HG03064 (cell line): ENCODE data around the gene RBM6.

ENCODE experiments used
- ATAC-seq: cut with Tn5 transposase; IDR thresholded peaks from one replicate; pipeline ENCODE4 v1.9.1; 2021; ENCODE audit warnings: low read depth; ENCODE audit not compliant: unreplicated experiment

RBM6 gene

DNA sequence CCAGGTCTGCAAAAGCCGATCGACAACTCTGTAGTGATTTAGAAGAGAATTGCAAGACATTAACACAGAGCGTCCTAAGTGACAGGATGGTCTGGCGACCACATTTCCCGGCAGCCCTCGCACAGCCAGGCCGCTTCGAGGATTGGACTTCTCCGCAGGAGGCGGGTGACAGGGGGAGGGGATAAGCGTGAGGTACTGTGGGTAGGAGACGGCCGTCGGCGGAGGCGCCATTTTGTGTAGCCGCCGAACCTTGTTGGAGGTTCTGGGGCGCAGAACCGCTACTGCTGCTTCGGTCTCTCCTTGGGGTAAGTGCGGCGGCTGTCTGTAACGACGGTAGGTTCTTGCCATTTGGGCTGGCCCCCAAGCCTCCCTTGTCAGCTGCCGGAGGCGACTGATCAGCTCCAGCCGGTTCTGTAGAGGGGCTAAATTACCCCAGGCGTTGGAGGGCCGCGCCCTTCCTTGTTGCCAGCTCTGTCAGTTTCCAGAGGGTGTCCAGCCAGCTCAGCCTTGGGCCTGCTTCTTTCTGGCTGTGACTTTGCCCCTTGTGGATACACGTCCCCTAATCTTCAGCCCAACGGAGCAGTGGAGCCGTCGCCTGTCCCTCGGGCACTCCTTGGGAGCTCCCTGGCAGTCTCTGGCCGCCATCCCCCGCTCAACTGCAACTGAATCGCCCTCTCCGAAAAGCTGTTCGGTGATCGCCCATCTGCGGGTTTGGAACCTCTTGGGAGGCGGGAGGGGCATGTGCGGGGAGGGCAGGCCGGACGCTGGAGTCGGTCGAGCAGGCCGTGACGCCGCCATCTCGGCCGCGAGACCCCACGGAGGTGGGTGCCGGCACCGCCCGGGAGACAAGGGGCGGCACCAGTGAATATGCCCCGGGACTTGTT lies 149.0 kb downstream of the RBM6 start, which contains the start of gene RBM5:
Gene RBM5 (plus strand): TSS at position 195 of the 884 bp plus-strand sequence. CDS start 1,516 bp downstream, outside the sequence.
- peak; percentile 94 for ATAC-seq

DNA sequence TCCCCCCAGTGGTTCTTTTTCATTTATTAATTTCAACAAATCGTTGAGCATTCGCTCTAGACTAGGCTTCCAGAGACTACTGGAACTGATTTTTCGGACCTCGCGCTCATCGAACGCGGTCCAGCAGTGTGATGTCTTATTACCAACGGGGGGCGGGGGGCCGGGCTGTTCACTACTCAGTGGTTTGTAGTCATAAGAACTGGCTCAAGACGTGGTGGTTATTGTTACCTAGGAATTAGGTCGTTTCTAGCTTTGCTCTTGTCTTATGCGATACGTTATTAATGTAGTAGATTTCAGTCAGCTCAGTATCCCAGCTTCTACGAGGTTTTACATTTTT lies 149.6 kb downstream of the RBM6 start:
- ATAC-seq: no peak

DNA sequence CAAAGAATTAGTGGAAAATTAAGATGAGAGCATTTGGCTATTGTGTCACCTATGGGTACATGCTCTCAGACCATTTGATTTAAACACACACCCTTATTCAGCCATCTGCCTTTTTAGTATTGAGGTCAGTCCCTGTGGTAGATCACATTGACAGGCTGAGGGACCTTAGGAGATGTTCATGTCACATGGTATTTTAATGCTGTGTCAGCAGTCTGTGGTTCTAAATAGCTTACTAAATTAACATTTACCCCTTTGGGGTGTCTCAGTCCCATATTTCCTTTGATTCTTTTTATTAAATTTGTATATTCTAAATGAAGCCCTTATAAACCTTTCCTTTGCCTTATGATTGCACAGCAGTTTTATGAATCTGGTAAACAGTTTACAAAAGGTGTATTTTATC lies 151.0 kb downstream of the RBM6 start:
- ATAC-seq: no peak

DNA sequence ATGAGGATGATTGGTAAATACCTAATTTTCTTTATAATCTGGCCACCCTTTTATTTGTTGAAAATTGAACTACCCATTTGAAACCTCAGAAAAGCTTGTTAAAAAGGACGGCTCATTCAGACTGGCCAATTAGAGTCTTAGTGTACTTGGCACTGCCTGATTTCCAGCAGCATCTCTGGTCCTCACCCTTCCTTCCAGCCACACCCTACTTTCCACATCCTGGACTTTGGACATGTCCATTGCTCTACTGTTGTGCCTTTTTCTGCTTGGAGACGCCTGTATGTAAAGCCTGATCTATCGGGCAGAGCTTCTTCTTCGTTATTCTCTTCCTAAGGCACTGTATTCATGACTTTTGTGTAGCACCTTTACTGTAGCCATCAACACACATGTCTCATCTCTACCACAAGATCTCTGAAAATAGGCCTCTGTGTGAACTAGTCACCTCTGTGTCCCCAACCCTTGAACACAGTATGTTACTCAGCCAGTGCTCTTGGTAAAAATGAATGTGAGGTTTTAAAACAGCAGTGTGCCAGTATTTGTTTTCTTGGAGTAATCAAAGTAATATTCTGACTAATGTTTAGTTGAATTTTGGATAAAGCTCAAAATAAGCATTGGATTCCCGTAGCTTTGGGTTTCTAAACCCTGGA lies 155.5 kb downstream of the RBM6 start:
- ATAC-seq: no peak

DNA sequence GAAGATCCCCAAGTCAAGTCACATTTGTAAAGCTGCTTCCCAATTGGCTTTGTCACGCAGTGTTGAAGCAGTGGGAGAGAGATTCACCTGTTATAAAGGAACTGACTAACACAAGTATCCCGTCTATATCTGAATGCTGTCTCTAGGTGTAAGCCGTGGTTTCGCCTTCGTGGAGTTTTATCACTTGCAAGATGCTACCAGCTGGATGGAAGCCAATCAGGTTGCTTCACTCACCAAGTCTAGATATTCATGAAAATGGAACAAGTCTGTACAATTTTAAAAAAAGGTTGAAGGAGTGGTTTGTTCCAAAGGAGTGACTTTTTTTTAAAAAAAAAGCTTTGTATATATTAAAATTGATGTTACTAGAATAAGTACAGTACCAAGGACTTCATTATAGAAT lies 160.4 kb downstream of the RBM6 start:
- no peak for ATAC-seq

DNA sequence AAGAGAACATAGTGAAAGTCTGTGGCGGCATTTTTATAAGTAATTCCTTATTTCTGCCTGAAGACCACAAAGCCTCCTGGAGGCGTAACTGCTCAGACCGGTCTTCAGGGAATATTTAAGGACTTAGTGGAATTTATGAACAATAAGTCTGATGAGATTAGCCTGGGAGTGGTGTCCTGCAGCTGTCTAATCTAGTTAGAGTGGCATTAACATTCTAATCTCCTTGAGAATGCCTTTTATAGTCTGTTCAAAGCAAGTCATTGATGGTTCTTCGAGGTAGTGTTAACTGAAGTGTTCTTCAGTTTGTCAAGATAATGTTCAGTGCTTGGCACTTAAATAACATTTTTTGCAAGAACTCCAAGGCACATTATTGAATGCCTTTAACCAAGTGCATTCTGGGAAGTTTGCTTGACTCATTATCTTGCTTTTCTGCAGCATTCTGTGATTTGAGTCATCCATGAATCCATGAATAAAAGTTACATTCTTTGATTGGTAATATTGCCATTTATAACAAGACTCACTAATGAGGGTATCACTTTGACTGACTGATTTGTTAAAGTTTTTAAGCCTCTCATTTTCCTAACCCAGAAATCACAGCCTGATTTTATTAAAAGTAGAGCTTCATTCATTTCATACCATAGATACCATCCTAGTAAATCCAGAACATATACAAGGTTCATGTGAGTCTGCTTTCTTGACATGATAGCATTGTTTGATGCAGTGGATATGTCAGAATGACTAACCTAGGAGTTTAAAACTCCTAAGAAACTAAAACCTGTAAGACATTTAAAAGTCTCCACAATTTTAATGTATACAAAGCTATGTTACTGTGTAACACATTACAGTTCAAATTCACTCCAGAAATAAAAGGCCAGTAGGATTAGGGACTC lies 161.3 kb downstream of the RBM6 start:
- no peak for ATAC-seq

DNA sequence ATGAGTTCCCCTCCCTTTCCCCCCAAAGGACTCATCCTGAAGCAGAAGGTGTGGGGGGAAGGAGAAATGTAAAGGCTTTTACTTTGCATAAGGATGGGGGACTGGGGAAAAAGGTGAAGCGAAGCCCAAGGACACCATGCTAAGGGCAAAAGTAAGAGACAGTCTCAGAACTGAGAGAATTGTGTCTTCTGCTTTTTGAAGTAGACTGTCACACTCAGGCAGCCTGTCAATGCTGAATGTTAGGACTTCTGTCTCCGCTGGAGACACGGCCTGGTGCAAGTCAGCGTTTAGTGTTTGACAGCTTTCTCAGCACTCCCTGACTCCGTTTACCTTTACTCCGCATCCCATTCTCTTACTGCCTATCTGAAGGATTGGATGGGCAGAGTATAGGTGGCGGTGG lies 162.6 kb downstream of the RBM6 start:
- no peak for ATAC-seq

DNA sequence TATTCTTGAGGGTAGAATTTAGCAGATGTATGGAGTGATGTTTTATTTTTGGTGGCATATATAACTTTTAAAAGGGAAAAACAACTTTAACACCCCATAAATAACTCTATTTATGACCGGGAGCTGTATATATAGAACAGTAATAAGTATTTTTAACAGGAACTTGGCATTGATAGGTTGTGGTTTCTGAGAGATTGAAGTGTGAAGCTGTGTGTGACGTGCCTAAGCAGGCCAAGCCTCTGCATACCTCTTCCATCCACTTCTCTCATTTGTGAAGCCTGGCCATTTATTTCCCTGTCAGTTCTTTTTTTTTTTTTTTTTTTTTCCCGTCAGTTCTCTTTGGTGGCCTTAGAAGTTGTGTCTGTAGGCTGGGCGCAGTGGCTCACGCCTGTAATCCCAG lies 171.8 kb downstream of the RBM6 start:
- no peak for ATAC-seq

DNA sequence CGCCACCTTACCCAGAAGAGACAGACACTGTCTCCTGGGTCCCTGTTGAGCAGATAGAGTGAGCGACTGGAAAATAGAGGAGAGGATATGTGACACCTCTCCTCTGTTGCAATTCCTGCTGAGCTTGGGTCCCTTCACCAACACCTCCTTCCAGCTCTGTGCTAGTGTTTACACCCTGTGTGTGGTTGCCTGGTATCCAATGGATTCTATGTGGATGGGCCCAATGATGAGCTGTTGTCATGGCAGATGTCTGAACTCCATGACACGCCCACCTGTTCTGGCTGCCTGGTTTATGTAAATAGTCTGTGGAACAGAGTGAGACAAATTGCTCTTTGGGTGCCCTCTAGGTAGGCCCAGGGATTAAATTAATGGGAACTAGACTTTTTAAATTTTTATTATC lies 172.5 kb downstream of the RBM6 start:
- no peak for ATAC-seq

DNA sequence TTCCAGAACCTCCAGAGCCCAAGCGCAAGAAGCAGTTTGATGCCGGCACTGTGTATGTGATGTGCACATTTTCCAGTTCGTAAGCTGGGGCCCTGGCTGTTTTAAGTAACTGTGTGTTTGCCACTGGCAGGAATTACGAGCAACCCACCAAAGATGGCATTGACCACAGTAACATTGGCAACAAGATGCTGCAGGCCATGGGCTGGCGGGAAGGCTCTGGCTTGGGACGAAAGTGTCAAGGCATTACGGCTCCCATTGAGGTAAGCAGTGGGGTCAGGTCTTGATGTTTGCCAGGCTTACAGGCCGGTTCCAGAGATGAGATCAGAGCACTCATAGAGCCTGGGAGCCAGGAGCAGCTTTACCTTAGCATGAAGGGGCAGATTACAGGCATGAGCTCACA lies 177.2 kb downstream of the RBM6 start:
- ATAC-seq: no peak

DNA sequence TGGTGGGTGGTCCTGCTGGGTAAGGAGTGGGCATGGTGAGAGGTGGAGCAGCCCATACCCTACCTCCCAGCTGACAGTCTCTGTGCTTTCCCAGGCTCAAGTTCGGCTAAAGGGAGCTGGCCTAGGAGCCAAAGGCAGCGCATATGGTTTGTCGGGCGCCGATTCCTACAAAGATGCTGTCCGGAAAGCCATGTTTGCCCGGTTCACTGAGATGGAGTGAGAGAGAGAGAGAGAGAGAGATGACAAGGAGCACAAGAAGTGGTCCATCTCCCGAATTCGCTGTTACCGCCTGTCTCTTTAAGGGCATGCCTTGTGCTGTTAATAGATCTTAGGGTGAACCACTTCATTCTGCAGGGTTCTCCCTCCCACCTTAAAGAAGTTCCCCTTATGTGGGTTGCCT lies 178.3 kb downstream of the RBM6 start:
- no peak for ATAC-seq

DNA sequence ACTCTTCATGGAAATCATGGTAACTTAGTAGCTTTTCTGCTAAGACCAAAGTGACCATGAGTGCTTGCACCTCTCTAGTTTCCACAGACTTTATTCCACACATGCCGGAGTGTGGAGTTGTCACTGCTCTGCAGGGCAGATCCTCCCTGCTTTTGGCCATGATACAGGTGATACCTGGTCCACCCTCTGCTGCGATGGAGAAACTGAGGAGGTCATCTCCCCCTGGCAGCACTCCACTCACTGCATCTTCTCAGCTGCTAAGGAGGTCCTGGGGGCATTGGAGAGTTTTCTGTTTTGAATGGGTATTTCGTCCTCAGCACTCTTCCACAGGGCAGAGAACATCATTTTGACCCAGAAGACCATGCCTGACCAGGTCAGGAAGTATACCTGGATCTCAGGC lies 179.8 kb downstream of the RBM6 start:
- ATAC-seq: no peak

DNA sequence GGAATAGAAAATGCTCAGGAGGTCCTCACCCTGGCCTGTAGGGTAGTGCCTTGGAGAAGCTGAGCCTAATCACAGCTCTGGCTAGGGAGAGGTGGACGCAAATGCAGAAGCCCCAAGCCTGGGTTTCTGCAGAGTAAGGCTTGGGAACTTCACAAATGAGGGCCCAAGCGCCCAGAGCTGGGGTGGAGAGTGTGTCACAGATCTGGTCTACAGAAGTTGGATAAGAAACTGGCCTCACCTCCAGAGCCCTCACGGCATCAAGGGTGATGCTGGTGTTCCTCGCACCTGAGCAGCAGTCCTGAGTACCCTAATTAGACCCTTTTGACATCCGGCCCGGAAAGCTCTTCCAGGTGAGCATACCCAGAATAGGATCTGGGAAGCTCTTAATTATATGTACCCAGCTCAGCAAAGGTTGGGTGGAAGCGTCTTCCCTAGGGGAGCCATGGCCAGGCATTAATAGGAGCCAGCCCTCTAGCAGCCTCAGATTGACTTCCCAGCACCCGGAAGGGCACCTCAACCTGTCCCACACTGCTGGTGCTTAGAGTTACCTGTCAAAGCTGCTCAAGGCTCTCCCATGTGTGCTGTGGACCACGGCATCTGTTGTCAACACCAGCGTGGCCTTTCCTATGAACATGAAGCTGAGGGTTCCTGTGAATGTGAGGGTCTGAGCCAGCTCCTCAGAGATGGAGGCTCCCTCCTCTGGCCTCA lies 180.6 kb downstream of the RBM6 start:
- no peak for ATAC-seq

DNA sequence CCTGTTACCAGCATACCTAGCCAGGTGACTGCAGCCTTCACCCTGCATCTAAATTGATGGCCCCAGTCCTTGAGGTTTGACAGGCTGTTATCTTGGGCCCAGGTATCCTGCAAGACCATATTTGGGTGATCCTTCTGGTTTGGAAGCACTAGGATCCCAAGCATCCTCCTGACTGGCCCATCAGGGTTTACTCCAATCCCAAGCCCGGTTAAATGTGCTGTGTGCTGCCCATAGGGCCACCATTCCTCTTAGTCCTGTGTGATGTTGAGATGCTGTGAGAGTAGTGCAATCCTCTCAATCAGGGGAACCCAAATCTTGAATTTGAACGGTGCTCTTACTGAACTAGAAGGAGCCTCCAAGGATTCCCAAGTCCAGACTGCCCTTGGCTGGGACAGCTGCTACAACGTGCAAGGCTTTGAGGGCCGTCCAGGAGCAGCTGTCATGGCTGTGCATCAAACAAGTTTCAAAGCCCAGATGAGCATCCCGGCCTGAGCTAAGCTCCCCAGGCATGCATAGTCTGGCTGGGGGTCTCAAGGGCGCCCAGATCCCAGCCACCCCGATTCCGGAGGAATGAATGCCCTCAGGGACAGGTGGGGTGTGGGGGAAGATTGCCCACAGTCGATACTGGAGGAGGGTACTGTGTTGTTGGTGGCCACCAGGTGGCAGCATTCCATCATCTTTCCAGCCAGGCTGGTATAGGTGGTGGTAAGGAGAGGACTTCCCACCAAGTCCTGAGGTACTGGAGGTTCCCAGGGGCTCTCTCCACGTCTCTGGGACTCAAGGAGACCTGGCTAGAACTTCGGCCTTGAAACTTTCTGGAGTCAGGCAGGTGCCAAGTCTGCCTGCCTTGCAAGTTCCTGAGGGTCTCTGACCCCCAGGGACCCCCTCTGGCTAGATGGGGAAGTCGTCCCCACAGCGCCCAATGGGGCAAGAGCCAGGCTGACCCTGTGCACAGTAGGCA lies 181.4 kb downstream of the RBM6 start:
- no peak for ATAC-seq

DNA sequence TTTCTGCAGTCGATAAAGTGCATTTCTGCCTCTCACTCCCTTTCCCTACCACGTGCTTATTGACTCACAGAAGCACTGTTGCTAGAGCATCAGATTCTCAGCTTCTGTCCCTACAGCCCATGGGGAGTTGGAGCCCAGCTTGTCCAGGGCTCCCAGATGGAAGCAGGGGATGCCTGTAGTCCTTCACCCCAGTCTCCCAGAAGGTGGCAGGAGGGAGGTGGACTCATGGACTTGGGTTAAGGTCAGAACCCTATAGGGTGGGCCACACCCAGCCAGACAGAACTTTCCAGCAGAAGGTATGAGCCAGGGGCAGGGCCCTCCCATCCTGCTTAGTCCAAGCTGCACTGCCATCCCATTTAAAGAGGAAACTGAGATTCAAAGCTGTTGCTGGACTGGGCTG lies 182.1 kb downstream of the RBM6 start:
- no peak for ATAC-seq

DNA sequence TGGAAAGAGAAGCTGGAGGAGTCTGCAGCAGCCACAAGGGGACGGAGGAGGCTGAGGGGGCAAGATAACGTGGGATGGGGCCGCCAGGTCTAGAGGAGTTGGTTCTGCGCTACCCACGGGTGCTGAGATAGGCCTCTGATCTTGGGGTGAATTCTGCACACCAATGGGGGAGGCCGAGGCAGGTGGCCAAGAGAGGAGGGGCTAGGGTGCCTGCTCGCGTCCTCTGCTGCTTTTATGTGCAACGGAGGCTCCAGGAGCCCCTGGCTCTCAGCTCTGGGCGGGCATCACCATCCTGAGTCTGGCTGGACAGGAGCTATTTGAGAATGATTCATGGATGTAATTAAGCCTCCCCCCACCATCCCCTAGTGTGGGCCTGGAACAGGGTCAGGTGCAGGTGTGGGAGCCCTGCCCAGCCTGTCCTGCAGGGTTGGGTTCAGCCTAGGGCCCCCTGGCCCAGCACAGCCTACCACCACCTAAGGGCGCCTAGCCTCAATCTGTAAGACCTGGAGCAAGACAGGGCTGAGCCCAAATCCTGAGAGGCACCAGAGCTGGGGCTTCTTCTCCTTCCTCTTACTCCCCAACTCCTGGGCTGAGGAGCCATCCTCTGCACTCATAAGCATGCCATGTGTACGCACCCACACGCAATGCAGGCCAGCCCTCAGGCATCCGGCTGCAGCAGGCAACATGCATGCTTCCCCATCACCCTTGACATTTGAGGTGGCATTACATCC lies 182.9 kb downstream of the RBM6 start:
- no peak for ATAC-seq

DNA sequence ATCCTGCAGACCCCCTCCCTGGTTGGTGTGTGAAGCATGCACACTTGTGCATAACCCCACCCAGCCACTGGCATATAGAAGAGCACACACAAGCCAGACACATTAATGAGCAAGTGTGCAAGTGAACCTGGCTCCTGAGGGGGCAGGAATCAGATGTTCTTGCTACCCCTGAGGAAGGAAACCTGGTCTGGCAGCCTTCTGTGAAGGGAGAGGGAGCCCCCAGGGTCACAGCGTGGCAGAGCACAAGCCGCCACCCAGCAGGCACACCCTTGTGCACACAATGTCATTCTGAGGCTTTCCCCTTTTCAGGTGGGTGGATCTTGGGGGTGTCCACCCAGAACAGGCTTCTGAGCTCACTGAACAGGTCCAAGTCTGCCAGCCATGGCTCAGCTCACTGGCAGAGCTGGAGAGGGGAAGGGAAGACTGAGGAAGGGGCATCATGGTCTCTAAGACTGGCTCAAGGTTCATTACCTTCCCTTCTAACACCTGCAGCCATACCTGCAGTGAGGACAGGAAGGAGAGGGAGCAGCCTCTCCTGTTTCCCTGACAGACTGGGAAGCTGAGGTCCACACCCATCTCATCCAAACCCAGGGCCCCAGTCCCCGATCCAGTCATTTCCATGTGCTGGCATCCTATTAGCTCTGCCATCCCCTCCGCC lies 183.6 kb downstream of the RBM6 start:
- no peak for ATAC-seq

DNA sequence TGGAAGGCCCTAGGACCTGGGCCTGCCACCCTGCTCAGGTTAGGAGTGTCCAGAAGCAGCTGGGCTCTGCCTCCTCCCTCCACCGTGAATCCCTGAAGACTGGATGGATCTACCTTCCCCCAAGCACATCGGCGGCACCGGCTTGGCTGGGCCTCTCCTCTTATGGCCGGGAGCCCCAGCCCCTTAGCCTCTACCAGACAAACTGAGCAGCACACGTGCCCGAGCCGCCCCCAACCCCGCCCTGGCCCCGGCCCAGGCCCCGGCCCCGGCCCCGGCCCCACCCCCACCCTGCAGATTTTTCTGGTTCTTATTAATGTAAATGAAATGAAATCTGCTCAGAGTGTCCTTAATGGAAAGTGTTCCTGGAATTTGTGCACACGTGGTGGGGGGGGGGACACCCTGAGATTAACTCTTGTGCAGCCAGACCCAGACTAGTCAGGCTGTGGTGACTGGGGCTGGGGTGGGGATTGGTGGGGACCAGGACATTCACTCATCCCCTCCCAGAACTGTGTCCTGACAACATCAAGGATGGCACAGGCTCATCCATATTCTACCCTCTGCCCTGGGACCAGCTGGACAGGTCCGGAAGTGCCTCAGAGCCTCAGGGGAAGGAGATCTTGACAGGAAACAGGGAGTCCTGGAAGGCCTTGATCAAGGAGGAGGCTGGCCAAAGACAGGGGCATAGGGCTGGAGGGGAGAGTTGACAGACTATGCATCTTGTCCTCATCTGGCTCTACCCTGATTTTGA lies 184.3 kb downstream of the RBM6 start:
- ATAC-seq: no peak
